Measurements from ENCODE around the gene GBE1. TPM values are rescaled to one million over a fixed set of nuclear protein-coding genes. Genes with fewer than 3 reads are reported as not detected.

Gene GBE1
- total and polyA plus RNA-seq, 10 of the 15 experiments (the other 5 are each of a cell fraction or from before 2014, with no cell fraction given) = 21.4 to 62.2 (median 41.5) TPM

DNA sequence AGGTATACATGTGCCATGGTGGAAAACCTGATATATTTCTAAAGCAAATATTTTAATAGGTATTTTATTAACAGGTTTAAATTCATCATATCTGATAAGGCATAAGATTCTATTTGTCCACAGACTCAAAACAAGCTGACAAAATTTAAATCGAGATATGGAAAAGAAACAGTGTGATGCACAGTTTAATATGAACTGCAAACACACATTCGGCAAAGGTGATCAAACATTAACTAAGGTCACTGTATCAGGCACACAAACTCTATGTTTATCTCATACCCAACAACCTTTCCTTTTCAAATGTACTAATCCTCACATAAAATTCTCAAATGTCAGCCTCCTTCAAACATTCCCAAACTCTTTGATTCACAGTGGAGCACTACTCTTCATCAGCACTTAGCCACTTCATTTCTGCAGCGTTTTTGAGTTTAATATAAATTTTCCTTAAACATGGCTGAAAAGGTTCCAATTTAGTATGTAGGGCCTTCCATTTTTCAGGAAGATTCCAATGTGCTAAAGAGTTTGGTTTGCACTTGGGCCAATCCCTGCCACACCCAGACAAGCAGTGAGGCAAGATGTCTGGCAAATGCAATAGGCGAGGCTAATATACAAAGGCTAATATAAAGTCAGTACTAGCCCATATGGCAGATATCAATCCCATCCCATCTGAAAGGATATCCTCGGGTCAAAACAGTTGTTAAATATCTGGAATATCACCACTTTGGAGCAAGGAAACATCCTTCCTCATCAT lies 84.6 kb downstream of the GBE1 start:
- intact Hi-C loops (cut with micrococcal nuclease; ENCODE audit: unreplicated experiment) (no loop called here), in situ Hi-C loops (cut with MboI) (no loop called here)
- H4K20me1 ChIP-seq (ENCODE audit: control insufficient read depth, insufficient read depth) = no peaks in the 10 kb centered on the region
- ChIA-PET CTCF (interaction anchor here (1.0 to 1.2 kb wide), 2 partner anchors 9 kb away, joined by 3 read pairs; no protein-coding TSS in a partner anchor), POLR2A (no interaction called here), SMC1A (ENCODE audit: uncharacterized antibody, unreplicated experiment) (interaction anchor here (0.6 to 1.1 kb wide), 2 partner anchors 8 to 223 kb away, joined by 3 read pairs; no protein-coding TSS in a partner anchor), RAD21 (ENCODE audit: unreplicated experiment) (no interaction called here)
- no peak overlapping the region for H3K4me2 ChIP-seq (ENCODE audit: control insufficient read depth, insufficient read depth)
- DNase-seq (ENCODE audit: low read depth, low spot score) (no peak), ATAC-seq (no peak), FAIRE-seq (no peak)
- no peaks in the 10 kb centered on the region; a peak in 1 of 4 replicates for H3K36me3 ChIP-seq (ENCODE audit: control insufficient read depth in 2 of 2, insufficient read depth in 2 of 2, low read length in 1 of 2)
- H3K79me2 ChIP-seq (ENCODE audit: control insufficient read depth, insufficient read depth, low read length) = no peaks in the 10 kb centered on the region
- no peaks in the 10 kb centered on the region for H3K4me1 ChIP-seq (ENCODE audit: control insufficient read depth, insufficient read depth, low read length)
- WGBS (ENCODE audit: insufficient coverage, insufficient replicate concordance, low lambda C conversion rate, missing lambda C conversion rate) = 78% methylated on average over 5 of the region's 5 CpGs
- TF ChIP-seq HDAC2 (IDR thresholded peaks at IDR 0.05) (no peak), MYB (IDR thresholded peaks at IDR 0.05; ENCODE audit: borderline replicate concordance, low read depth, low read length) (no peak), MEF2A (IDR thresholded peaks at IDR 0.05; ENCODE audit: insufficient read depth, low read depth, low read length) (no peak), SREBF1 (IDR thresholded peaks at IDR 0.05; ENCODE audit: low read length) (no peak), YBX1 (IDR thresholded peaks at IDR 0.05) (no peak), ASH2L (IDR thresholded peaks at IDR 0.05; ENCODE audit: borderline replicate concordance, low read depth) (no peak), SPI1 (IDR thresholded peaks at IDR 0.05; ENCODE audit: borderline replicate concordance, insufficient read depth, low read depth, low read length) (no peak), FOXK2 (IDR thresholded peaks at IDR 0.05) (no peak), KDM1A (IDR thresholded peaks at IDR 0.05; ENCODE audit: borderline replicate concordance) (no peak)
- TF ChIP-seq, protein P1, sequence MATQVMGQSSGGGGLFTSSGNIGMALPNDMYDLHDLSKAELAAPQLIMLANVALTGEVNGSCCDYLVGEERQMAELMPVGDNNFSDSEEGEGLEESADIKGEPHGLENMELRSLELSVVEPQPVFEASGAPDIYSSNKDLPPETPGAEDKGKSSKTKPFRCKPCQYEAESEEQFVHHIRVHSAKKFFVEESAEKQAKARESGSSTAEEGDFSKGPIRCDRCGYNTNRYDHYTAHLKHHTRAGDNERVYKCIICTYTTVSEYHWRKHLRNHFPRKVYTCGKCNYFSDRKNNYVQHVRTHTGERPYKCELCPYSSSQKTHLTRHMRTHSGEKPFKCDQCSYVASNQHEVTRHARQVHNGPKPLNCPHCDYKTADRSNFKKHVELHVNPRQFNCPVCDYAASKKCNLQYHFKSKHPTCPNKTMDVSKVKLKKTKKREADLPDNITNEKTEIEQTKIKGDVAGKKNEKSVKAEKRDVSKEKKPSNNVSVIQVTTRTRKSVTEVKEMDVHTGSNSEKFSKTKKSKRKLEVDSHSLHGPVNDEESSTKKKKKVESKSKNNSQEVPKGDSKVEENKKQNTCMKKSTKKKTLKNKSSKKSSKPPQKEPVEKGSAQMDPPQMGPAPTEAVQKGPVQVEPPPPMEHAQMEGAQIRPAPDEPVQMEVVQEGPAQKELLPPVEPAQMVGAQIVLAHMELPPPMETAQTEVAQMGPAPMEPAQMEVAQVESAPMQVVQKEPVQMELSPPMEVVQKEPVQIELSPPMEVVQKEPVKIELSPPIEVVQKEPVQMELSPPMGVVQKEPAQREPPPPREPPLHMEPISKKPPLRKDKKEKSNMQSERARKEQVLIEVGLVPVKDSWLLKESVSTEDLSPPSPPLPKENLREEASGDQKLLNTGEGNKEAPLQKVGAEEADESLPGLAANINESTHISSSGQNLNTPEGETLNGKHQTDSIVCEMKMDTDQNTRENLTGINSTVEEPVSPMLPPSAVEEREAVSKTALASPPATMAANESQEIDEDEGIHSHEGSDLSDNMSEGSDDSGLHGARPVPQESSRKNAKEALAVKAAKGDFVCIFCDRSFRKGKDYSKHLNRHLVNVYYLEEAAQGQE (IDR thresholded peaks at IDR 0.05; ENCODE audit: low read depth, low read length) = no peak
- TF ChIP-seq, protein P2, sequence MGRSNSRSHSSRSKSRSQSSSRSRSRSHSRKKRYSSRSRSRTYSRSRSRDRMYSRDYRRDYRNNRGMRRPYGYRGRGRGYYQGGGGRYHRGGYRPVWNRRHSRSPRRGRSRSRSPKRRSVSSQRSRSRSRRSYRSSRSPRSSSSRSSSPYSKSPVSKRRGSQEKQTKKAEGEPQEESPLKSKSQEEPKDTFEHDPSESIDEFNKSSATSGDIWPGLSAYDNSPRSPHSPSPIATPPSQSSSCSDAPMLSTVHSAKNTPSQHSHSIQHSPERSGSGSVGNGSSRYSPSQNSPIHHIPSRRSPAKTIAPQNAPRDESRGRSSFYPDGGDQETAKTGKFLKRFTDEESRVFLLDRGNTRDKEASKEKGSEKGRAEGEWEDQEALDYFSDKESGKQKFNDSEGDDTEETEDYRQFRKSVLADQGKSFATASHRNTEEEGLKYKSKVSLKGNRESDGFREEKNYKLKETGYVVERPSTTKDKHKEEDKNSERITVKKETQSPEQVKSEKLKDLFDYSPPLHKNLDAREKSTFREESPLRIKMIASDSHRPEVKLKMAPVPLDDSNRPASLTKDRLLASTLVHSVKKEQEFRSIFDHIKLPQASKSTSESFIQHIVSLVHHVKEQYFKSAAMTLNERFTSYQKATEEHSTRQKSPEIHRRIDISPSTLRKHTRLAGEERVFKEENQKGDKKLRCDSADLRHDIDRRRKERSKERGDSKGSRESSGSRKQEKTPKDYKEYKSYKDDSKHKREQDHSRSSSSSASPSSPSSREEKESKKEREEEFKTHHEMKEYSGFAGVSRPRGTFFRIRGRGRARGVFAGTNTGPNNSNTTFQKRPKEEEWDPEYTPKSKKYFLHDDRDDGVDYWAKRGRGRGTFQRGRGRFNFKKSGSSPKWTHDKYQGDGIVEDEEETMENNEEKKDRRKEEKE (IDR thresholded peaks at IDR 0.05) = no peak
- TF ChIP-seq, protein P3, sequence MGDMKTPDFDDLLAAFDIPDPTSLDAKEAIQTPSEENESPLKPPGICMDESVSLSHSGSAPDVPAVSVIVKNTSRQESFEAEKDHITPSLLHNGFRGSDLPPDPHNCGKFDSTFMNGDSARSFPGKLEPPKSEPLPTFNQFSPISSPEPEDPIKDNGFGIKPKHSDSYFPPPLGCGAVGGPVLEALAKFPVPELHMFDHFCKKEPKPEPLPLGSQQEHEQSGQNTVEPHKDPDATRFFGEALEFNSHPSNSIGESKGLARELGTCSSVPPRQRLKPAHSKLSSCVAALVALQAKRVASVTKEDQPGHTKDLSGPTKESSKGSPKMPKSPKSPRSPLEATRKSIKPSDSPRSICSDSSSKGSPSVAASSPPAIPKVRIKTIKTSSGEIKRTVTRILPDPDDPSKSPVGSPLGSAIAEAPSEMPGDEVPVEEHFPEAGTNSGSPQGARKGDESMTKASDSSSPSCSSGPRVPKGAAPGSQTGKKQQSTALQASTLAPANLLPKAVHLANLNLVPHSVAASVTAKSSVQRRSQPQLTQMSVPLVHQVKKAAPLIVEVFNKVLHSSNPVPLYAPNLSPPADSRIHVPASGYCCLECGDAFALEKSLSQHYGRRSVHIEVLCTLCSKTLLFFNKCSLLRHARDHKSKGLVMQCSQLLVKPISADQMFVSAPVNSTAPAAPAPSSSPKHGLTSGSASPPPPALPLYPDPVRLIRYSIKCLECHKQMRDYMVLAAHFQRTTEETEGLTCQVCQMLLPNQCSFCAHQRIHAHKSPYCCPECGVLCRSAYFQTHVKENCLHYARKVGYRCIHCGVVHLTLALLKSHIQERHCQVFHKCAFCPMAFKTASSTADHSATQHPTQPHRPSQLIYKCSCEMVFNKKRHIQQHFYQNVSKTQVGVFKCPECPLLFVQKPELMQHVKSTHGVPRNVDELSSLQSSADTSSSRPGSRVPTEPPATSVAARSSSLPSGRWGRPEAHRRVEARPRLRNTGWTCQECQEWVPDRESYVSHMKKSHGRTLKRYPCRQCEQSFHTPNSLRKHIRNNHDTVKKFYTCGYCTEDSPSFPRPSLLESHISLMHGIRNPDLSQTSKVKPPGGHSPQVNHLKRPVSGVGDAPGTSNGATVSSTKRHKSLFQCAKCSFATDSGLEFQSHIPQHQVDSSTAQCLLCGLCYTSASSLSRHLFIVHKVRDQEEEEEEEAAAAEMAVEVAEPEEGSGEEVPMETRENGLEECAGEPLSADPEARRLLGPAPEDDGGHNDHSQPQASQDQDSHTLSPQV (IDR thresholded peaks at IDR 0.05) = no peak
- H2AFZ ChIP-seq (ENCODE audit: control insufficient read depth, low read depth, low read length) = no peak overlapping the region
- no peak overlapping the region for H3K4me3 ChIP-seq
- H3K27ac ChIP-seq (ENCODE audit: control insufficient read depth, insufficient read depth) = no peak overlapping the region
- H3K9ac ChIP-seq (ENCODE audit: control insufficient read depth, insufficient read depth, low read length) = no peak overlapping the region
- no TSS peak for BruUV-seq (replicated peaks)
- no peaks in the 10 kb centered on the region; the same call in 2 of the 3 replicates for H3K9me3 ChIP-seq (replicated peaks; ENCODE audit: control insufficient read depth, insufficient read depth, low read length)
- H3K27me3 ChIP-seq (replicated peaks in 1 of 2; ENCODE audit: control insufficient read depth in 2 of 2, insufficient read depth in 2 of 2, low read length in 1 of 2) = no peaks in the 10 kb centered on the region
